Measurements from ENCODE around the gene DOLK.
A peak's percentile ranks its signal among the peaks of the same experiment; 100 is the strongest.

Gene DOLK

DNA sequence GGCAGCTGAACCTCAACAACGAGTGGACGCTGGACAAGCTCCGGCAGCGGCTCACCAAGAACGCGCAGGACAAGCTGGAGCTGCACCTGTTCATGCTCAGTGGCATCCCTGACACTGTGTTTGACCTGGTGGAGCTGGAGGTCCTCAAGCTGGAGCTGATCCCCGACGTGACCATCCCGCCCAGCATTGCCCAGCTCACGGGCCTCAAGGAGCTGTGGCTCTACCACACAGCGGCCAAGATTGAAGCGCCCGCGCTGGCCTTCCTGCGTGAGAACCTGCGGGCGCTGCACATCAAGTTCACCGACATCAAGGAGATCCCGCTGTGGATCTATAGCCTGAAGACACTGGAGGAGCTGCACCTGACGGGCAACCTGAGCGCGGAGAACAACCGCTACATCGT, 39.0 kb downstream of the DOLK start:
- no peak for DNase-seq (ENCODE audit: low read depth)
- TF ChIP-seq, protein P1, sequence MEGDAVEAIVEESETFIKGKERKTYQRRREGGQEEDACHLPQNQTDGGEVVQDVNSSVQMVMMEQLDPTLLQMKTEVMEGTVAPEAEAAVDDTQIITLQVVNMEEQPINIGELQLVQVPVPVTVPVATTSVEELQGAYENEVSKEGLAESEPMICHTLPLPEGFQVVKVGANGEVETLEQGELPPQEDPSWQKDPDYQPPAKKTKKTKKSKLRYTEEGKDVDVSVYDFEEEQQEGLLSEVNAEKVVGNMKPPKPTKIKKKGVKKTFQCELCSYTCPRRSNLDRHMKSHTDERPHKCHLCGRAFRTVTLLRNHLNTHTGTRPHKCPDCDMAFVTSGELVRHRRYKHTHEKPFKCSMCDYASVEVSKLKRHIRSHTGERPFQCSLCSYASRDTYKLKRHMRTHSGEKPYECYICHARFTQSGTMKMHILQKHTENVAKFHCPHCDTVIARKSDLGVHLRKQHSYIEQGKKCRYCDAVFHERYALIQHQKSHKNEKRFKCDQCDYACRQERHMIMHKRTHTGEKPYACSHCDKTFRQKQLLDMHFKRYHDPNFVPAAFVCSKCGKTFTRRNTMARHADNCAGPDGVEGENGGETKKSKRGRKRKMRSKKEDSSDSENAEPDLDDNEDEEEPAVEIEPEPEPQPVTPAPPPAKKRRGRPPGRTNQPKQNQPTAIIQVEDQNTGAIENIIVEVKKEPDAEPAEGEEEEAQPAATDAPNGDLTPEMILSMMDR (conservative IDR thresholded peaks at IDR 0.05; ENCODE audit: control insufficient read depth, insufficient read depth, low read depth, low read length), result no peak
- no peak overlapping the region for H3K4me3 ChIP-seq (ENCODE audit: control insufficient read depth, low read depth, low read length)

DNA sequence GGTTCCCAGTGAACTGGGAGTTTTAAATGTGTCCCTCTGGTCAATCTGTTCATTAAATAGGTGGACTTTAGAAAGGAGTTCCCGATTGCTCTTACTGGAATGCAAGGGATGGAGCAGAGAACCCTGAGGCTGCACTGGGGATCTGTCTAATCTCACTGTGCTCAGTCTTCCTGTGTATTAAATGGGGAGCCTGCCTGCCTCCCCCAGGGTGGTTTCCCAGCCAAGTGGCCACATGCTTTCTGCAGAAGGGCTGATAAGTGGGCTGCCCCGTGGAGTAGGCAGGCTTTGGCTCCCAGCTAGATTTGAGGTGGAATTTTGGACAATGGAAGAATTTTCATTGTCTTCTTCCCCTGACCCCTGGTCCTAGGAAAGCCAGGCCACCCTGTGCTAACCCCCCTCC, 40.7 kb downstream of the DOLK start:
- TF ChIP-seq, protein P1 (conservative IDR thresholded peaks at IDR 0.05; ENCODE audit: control insufficient read depth, insufficient read depth, low read depth, low read length), result no peak
- DNase-seq (ENCODE audit: low read depth), result no peak
- H3K4me3 ChIP-seq (ENCODE audit: control insufficient read depth, low read depth, low read length), result no peak overlapping the region

DNA sequence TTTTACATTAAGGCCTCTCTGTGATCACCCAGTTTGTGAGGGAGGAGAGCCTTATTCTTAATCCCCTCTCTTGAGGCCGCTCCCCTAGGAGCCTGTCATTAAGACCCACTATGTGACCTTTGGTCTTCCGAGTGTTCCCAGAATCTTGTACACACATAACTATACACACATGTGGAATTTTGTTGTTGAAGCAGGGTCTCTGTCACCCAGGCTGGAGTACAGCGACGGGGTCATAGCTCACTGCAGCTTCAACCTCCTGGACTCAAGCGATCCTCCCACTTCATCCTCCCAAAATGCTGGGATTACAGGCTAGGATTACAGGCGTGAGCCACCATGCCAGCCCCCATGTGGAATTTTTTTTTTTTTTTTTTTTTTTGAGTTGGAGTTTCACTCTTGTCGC, 41.4 kb downstream of the DOLK start:
- no peak for DNase-seq (ENCODE audit: low read depth)
- no peak overlapping the region for H3K4me3 ChIP-seq (ENCODE audit: control insufficient read depth, low read depth, low read length)
- TF ChIP-seq, protein P1 (conservative IDR thresholded peaks at IDR 0.05; ENCODE audit: control insufficient read depth, insufficient read depth, low read depth, low read length), result no peak

DNA sequence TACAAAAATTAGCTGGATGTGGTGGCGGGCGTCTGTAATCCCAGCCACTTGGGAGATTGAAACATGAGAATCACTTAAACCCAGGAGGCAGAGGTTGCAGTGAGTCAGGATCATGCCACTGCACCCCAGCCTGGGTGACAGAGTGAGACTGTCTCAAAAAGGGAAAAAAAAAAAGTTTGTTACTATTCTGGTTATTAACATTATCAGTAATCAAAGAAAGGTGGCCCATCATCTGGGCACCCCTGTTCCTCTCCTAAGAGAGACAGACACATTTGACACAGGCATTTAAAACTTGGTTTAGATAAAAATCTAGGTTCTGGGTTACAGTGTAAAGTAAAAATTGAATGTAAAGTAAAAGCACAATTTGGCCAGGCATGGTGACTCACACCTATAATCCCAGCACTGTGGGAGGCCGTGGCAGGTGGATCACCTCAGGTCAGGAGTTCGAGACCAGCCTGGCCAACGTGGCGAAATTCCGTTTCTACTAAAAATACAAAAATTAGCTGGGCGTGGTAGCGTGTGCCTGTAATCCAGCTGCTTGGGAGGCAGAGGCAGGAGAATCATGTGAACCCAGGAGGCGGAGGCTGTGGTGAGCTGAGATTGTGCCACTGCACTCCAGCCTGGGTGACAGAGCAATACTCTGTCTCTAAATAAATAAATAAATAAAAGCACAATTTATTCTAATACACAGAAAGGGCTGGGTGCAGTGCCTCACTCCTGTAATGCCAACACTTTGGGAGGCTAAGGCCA, 43.4 kb downstream of the DOLK start:
- no peak overlapping the region for H3K4me3 ChIP-seq (ENCODE audit: control insufficient read depth, low read depth, low read length)
- TF ChIP-seq, protein P1 (conservative IDR thresholded peaks at IDR 0.05; ENCODE audit: control insufficient read depth, insufficient read depth, low read depth, low read length), result no peak
- DNase-seq (ENCODE audit: low read depth), result peak; percentile 42

DNA sequence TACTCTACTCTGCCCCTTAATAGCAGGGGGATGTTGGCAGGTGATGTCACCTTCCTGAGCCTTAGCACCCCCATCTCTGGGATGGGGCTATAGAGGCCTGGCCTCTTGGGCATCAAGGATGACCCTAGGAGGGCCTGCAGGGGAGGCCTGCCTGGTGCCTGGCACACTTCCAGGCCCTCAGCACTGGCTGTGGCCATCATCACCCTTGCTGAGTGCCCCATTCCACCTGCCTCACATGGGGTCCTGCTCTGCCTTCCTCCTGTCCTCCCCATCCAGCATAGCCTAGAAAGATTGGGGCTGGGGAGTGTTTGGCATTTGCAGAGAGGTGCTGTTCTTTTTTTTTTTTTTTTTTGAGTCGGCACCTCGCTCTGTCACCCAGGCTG, 44.3 kb downstream of the DOLK start:
- DNase-seq (ENCODE audit: low read depth), result no peak
- no peak overlapping the region for H3K4me3 ChIP-seq (ENCODE audit: control insufficient read depth, low read depth, low read length)
- TF ChIP-seq, protein P1 (conservative IDR thresholded peaks at IDR 0.05; ENCODE audit: control insufficient read depth, insufficient read depth, low read depth, low read length), result no peak

DNA sequence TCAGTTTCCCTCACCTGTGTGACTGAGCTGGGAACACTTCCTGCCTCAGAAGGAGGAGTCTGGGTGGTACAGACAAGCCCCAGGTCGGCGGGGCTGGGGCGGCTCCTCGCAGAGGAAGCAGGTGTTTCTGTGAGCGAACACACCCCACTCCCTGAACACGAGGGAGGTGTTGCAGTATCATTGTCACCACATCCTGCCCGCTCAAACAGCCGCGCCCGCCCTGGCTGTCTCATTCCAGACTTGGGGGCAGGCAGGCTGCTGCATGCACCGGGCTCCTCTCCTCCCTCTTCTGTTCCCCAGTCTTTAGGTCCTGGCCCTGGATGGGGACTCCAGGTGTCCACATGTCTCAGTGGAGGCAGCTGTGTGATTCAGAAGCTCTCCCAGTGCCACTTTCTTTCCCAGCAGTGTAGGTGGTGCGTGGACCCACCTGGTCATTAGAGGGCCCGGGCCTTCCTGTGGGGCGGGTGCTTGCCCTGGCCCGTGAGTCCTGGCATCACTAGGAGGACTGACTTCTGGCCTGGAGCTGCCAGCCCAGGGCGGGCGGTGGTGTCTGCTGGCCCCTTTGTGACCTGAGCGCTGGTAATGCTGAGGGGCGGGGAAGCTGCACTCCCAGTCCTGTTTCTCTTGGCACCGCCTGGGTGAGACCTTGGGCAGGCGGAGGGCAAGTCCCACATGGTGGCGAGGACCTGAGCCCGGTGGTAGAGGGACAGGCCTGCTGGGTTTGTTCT, 44.9 kb downstream of the DOLK start:
- H3K4me3 ChIP-seq (ENCODE audit: control insufficient read depth, low read depth, low read length), result no peak overlapping the region
- TF ChIP-seq, protein P1 (conservative IDR thresholded peaks at IDR 0.05; ENCODE audit: control insufficient read depth, insufficient read depth, low read depth, low read length), result no peak

More for the DNA sequence above, 44.9 kb downstream of the DOLK start:
- DNase-seq (ENCODE audit: low read depth), result no peak

Measured in fibroblast of mammary gland (primary cell).